ENCODE results near the gene ZBTB20.

DNA sequence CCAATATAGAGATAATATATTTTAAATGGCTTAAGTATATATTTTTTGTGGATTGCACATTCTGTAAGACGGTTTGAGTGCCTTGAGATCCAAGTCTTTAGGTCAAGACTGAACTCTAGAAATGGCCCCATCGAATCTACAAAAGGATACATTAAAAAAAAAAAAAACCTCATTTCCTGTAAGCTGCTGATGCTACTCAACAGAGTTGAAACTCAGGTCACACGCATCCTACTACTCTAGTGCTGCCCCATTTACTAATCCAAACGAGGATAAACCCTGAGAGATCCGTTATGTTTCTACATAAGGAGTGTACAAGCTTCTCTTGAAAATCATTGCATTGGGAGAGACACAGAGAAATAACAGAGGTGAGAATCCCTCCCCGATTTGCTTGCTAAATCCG lies 666.0 kb downstream of the ZBTB20 start:
- TF ChIP-seq, protein P1, sequence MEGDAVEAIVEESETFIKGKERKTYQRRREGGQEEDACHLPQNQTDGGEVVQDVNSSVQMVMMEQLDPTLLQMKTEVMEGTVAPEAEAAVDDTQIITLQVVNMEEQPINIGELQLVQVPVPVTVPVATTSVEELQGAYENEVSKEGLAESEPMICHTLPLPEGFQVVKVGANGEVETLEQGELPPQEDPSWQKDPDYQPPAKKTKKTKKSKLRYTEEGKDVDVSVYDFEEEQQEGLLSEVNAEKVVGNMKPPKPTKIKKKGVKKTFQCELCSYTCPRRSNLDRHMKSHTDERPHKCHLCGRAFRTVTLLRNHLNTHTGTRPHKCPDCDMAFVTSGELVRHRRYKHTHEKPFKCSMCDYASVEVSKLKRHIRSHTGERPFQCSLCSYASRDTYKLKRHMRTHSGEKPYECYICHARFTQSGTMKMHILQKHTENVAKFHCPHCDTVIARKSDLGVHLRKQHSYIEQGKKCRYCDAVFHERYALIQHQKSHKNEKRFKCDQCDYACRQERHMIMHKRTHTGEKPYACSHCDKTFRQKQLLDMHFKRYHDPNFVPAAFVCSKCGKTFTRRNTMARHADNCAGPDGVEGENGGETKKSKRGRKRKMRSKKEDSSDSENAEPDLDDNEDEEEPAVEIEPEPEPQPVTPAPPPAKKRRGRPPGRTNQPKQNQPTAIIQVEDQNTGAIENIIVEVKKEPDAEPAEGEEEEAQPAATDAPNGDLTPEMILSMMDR (IDR thresholded peaks at IDR 0.05; ENCODE audit: low read depth, low read length, missing input control): no peak
- TF ChIP-seq SP1 (IDR thresholded peaks at IDR 0.05) (no peak), MAX (IDR thresholded peaks at IDR 0.05) (no peak)

All from liver (tissue), 3 donors.